Neuronal stem cell (in vitro differentiated cells): Measurements from ENCODE around the gene CHD3.

Source experiments
- DNase-seq: peaks from one replicate; pipeline ENCODE4 v3.0.0-alpha.2; 2013; ENCODE audit warnings: low spot score
- H2AFZ ChIP-seq: one replicate; pipeline ENCODE4 v1.6.1; 2013; ENCODE audit warnings: mild to moderate bottlenecking, low read length, inconsistent platforms
- H2AK5ac ChIP-seq: 2 replicates; pipeline ENCODE4 v1.6.1; 2013; ENCODE audit warnings: low read depth, mild to moderate bottlenecking, inconsistent platforms, low read length, moderate library complexity, mixed read lengths
- H2BK120ac ChIP-seq: 2 replicates; pipeline ENCODE4 v1.6.1; 2013; ENCODE audit warnings: low read depth, mild to moderate bottlenecking, inconsistent platforms, low read length, moderate library complexity, mixed read lengths
- H2BK12ac ChIP-seq: one replicate; pipeline ENCODE4 v1.6.1; 2013; ENCODE audit warnings: low read length, inconsistent platforms
- H2BK15ac ChIP-seq: 2 replicates; pipeline ENCODE4 v1.6.1; 2013; ENCODE audit warnings: mild to moderate bottlenecking, low read length, inconsistent platforms, mixed read lengths
- H2BK5ac ChIP-seq: one replicate; pipeline ENCODE4 v1.6.1; 2013; ENCODE audit warnings: inconsistent platforms, mild to moderate bottlenecking, low read length, moderate library complexity
- H3K14ac ChIP-seq: one replicate; pipeline ENCODE4 v1.6.1; 2013; ENCODE audit warnings: low read length, inconsistent platforms
- H3K18ac ChIP-seq: 2 replicates; pipeline ENCODE4 v1.6.1; 2013; ENCODE audit warnings: low read length, inconsistent platforms
- H3K23ac ChIP-seq: 2 replicates; pipeline ENCODE4 v1.6.1; 2013; ENCODE audit warnings: low read depth, mild to moderate bottlenecking, mixed read lengths, low read length, inconsistent platforms; ENCODE audit not compliant: poor library complexity
- H3K27ac ChIP-seq: replicated peaks from 3 replicates; pipeline ENCODE4 v1.5.1; 2013; ENCODE audit warnings: low read length, inconsistent platforms
- H3K27me3 ChIP-seq, 3 experiments: 2 replicates each; pipeline ENCODE4 v1.6.1; 2013; ENCODE audit warnings: low read length in 3 of 3, mild to moderate bottlenecking in 2 of 3, inconsistent platforms in 1 of 3, low read depth in 1 of 3, mixed read lengths in 1 of 3, moderate library complexity in 1 of 3; ENCODE audit not compliant: control insufficient read depth in 3 of 3, insufficient read depth in 3 of 3
- H3K36me3 ChIP-seq, 2 donors: replicated peaks in 1 of 2; 2 replicates each; pipeline ENCODE4 v1.6.1; 2013; ENCODE audit warnings: low read length in 2 of 2; ENCODE audit not compliant: control insufficient read depth in 2 of 2, insufficient read depth in 2 of 2
- H3K4ac ChIP-seq: 2 replicates; pipeline ENCODE4 v1.6.1; 2013; ENCODE audit warnings: inconsistent platforms, mild to moderate bottlenecking, low read length, moderate library complexity
- H3K4me1 ChIP-seq, 2 donors: 1 replicate in 1 of 2; 2 replicates in 1 of 2; pipeline ENCODE4 v1.6.1; 2013; ENCODE audit warnings: low read length in 2 of 2, low read depth in 1 of 2; ENCODE audit not compliant: control insufficient read depth in 2 of 2, insufficient read depth in 1 of 2
- H3K4me2 ChIP-seq: one replicate; pipeline ENCODE4 v1.6.1; 2013; ENCODE audit warnings: mild to moderate bottlenecking, low read length, inconsistent platforms; ENCODE audit not compliant: insufficient read depth, poor library complexity, severe bottlenecking
- H3K4me3 ChIP-seq, 2 donors: 2 replicates each; pipeline ENCODE4 v1.5.1; 2013; ENCODE audit warnings: low read length in 2 of 2, mild to moderate bottlenecking in 2 of 2, inconsistent platforms in 1 of 2, moderate library complexity in 1 of 2
- H3K79me1 ChIP-seq: one replicate; pipeline ENCODE4 v1.6.1; 2013; ENCODE audit warnings: low read depth, mild to moderate bottlenecking, inconsistent platforms, low read length, moderate library complexity
- H3K9ac ChIP-seq: one replicate; pipeline ENCODE4 v1.6.1; 2013; ENCODE audit warnings: mild to moderate bottlenecking, low read depth, low read length, inconsistent platforms; ENCODE audit not compliant: poor library complexity
- H3K9me3 ChIP-seq, 2 donors: replicated peaks in 1 of 2; 2 replicates each; pipeline versions ENCODE3 to v1.6.1; 2013; ENCODE audit warnings: low read length in 2 of 2, mild to moderate bottlenecking in 2 of 2, inconsistent platforms in 1 of 2, low read depth in 1 of 2, mixed read lengths in 1 of 2, moderate library complexity in 1 of 2; ENCODE audit not compliant: control insufficient read depth in 2 of 2, insufficient read depth in 1 of 2
- H4K8ac ChIP-seq: one replicate; pipeline ENCODE4 v1.6.1; 2013; ENCODE audit warnings: low read depth, mild to moderate bottlenecking, inconsistent platforms, low read length, moderate library complexity
- H4K91ac ChIP-seq: one replicate; pipeline ENCODE4 v1.6.1; 2013; ENCODE audit warnings: low read length, low read depth, mild to moderate bottlenecking, inconsistent platforms; ENCODE audit not compliant: poor library complexity
- WGBS, 2 donors: extraction: QIAGEN DNeasy Blood & Tissue Kit; methylation state at CpG; one replicate each; pipeline ENCODE4 v1.1.7; 2013; ENCODE audit warnings: missing lambda C conversion rate in 2 of 2, mixed read lengths in 1 of 2; ENCODE audit not compliant: insufficient read length in 2 of 2, insufficient replicate concordance in 1 of 2; ENCODE audit errors: extremely low coverage in 2 of 2; 5-methylcytosine and 5-hydroxymethylcytosine counted together

The CHD3 gene

GRCh38 chr17:7852919-7853690, 35.5 kb upstream of the CHD3 start:
- WGBS, 2 donors: no CpG with 5 or more reads among the region's 51 CpGs
- H2BK12ac ChIP-seq: peak overlapping the region; percentile 24
- H3K4me2 ChIP-seq: no peak overlapping the region
- H3K9me3 ChIP-seq: no peaks in the 10 kb centered on the region
- H4K8ac ChIP-seq: peak overlapping the region; percentile 45
- peak overlapping the region; percentile 76 for H2BK15ac ChIP-seq
- peak overlapping the region; percentile 78 for H3K23ac ChIP-seq
- no peak overlapping the region for H3K27ac ChIP-seq
- peak overlapping the region; percentile 84 for H3K14ac ChIP-seq
- peaks cover 0 to 9% (median 0%) of the 10 kb centered on the region in 3 experiments for H3K27me3 ChIP-seq
- H3K4ac ChIP-seq: no peak overlapping the region
- no peak overlapping the region for H4K91ac ChIP-seq
- no peak overlapping the region for H2AFZ ChIP-seq
- H3K4me3 ChIP-seq: no peak overlapping the region
- peaks cover 9% of the 10 kb centered on the region for H3K79me1 ChIP-seq
- peak overlapping the region; percentile 62 for H3K18ac ChIP-seq
- H3K36me3 ChIP-seq: peaks cover 40 to 64% of the 10 kb centered on the region in 2 donors
- peaks cover 25 to 30% of the 10 kb centered on the region in 2 donors for H3K4me1 ChIP-seq
- H2BK120ac ChIP-seq: no peak overlapping the region
- no peak overlapping the region for H2BK5ac ChIP-seq
- no peak for DNase-seq
- peak overlapping the region; percentile 74 for H3K9ac ChIP-seq
- H2AK5ac ChIP-seq: peak overlapping the region; percentile 71

- Histone ChIP-seq H2BK5ac (no peak overlapping the region), H3K4me1 (peaks cover 30 to 36% of the 10 kb centered on the region in 2 donors), H3K18ac (peak overlapping the region; percentile 13), H3K4ac (no peak overlapping the region), H3K27me3 (peaks cover 0 to 9% (median 0%) of the 10 kb centered on the region in 3 experiments), H3K23ac (no peak overlapping the region), H4K8ac (no peak overlapping the region), H2AFZ (no peak overlapping the region), H4K91ac (no peak overlapping the region), H3K9ac (no peak overlapping the region), H3K4me2 (no peak overlapping the region), H3K4me3 (no peak overlapping the region), H2AK5ac (peak overlapping the region; percentile 71), H3K79me1 (peaks cover 9% of the 10 kb centered on the region), H2BK120ac (no peak overlapping the region), H3K14ac (no peak overlapping the region), H3K27ac (no peak overlapping the region), H2BK15ac (no peak overlapping the region), H3K9me3 (no peaks in the 10 kb centered on the region), H2BK12ac (no peak overlapping the region), H3K36me3 (peaks cover 39 to 66% of the 10 kb centered on the region in 2 donors)
- DNase-seq: no peak
- WGBS, 2 donors: no CpG with 5 or more reads among the region's 21 CpGs
These were observed 34.9 kb upstream of the CHD3 start for GRCh38 chr17:7853691-7854038.

DNA sequence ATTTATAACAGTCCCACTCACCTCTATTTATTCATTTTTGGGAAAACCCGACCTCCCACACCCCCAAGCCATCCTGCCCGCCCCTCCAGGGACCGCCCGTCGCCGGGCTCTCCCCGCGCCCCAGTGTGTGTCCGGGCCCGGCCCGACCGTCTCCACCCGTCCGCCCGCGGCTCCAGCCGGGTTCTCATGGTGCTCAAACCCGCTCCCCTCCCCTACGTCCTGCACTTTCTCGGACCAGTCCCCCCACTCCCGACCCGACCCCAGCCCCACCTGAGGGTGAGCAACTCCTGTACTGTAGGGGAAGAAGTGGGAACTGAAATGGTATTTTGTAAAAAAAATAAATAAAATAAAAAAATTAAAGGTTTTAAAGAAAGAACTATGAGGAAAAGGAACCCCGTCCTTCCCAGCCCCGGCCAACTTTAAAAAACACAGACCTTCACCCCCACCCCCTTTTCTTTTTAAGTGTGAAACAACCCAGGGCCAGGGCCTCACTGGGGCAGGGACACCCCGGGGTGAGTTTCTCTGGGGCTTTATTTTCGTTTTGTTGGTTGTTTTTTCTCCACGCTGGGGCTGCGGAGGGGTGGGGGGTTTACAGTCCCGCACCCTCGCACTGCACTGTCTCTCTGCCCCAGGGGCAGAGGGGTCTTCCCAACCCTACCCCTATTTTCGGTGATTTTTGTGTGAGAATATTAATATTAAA, 34.4 kb upstream of the CHD3 start:
- no peak overlapping the region for H3K9ac ChIP-seq
- peaks cover 0 to 9% (median 0%) of the 10 kb centered on the region in 3 experiments for H3K27me3 ChIP-seq
- H2BK5ac ChIP-seq: no peak overlapping the region
- H2AK5ac ChIP-seq: peak overlapping the region; percentile 71
- peaks cover 35 to 66% of the 10 kb centered on the region in 2 donors for H3K36me3 ChIP-seq
- no peak overlapping the region for H2AFZ ChIP-seq
- peak overlapping the region; percentile 35 for H3K18ac ChIP-seq
- H2BK15ac ChIP-seq: no peak overlapping the region
- no peak overlapping the region for H4K8ac ChIP-seq
- H3K79me1 ChIP-seq: peaks cover 8% of the 10 kb centered on the region
- H3K4ac ChIP-seq: no peak overlapping the region
- H3K4me2 ChIP-seq: peak overlapping the region; percentile 55
- no peak overlapping the region for H2BK120ac ChIP-seq
- peak overlapping the region; percentile 78 for H3K27ac ChIP-seq
- H3K4me3 ChIP-seq: peak overlapping the region in 1 of 2 donors; percentile 29
- no peaks in the 10 kb centered on the region for H3K9me3 ChIP-seq
- no peak overlapping the region for H3K23ac ChIP-seq
- H3K4me1 ChIP-seq: peaks cover 32 to 39% of the 10 kb centered on the region in 2 donors
- H4K91ac ChIP-seq: no peak overlapping the region
- no peak for DNase-seq
- no peak overlapping the region for H3K14ac ChIP-seq
- H2BK12ac ChIP-seq: no peak overlapping the region
- no CpG with 5 or more reads among the region's 31 CpGs for WGBS, 2 donors
